GM21723 (cell line): ENCODE data around the gene ANKRD63.

Source experiments
- ATAC-seq: cut with Tn5 transposase; IDR thresholded peaks from one replicate; pipeline ENCODE4 v1.9.1; 2021; ENCODE audit warnings: mild to moderate bottlenecking, moderate library complexity; ENCODE audit not compliant: unreplicated experiment

Gene ANKRD63

DNA sequence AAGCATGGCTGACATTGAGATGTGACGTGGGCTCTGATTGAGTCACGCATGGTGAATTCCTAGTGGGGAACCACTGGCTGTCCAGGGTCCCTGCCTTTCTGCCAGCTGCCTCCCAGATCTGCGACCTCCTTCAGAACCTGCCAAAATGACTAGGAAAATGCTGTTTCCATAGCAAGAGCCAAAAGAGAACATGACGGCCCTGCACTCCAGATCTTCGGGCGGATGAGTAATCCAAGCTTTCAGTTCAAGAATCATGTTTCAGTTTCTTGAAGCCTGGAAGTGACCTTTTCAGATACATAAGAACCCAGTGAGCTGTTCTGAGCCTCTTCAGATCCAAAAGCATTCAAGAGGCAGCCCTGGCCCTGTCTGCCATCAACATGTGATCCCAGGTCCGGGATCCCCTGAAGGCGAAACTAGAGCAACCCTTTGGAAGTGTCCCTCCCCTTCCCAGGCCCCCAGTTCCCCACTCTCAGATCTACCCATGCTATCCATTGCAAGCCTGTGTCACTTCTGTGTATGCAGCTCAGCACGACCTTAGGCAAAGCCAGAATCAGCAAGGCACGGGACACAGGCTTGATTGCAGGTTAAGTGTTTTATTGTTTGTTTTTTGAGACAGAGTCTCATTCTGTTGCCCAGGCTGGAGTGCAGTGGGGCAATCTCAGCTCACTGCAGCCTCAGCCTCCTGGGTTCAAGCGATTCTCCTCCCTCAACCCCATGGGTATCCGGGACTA lies 19.7 kb downstream of the ANKRD63 start:
- ATAC-seq = no peak

DNA sequence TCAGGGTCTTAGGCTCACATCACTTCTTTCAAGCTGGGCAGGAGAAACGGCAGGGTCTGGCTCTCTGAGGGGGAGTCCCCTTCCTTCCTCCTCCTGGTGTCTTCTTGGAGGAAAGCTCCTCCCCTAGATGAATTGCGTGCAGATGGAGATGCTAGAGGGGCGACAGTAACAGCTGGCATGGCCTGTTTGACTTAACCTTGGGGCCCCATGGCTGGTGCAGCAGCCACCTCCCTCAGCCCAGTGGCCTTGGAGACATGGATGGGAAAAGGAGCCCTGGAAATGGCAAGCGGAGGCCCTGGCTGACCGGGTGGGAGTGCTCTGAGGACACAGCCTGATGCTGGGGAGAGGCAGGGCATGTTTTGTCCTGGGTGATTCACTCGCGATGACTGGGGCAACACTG lies 23.8 kb downstream of the ANKRD63 start:
- no peak for ATAC-seq

DNA sequence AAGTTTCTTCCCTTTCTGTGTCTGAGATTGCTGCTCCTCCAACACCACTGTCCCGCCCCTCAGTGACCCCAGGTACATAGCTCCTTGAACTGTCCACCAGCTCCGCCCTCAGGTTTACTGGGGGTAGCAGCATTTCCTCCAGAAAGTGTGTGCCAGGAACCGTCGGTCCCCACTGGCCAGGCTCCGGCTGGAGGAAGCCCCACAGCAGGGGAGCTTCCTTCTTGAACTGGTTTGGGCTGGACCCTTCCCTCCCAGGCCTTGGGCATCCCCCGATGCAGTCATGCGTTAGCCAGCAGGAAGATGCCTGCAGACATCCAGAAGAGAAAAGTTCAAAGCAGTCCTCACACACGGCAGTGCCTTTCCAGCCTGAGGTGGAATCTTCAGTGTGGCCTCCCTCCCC lies 24.3 kb downstream of the ANKRD63 start:
- ATAC-seq = no peak

DNA sequence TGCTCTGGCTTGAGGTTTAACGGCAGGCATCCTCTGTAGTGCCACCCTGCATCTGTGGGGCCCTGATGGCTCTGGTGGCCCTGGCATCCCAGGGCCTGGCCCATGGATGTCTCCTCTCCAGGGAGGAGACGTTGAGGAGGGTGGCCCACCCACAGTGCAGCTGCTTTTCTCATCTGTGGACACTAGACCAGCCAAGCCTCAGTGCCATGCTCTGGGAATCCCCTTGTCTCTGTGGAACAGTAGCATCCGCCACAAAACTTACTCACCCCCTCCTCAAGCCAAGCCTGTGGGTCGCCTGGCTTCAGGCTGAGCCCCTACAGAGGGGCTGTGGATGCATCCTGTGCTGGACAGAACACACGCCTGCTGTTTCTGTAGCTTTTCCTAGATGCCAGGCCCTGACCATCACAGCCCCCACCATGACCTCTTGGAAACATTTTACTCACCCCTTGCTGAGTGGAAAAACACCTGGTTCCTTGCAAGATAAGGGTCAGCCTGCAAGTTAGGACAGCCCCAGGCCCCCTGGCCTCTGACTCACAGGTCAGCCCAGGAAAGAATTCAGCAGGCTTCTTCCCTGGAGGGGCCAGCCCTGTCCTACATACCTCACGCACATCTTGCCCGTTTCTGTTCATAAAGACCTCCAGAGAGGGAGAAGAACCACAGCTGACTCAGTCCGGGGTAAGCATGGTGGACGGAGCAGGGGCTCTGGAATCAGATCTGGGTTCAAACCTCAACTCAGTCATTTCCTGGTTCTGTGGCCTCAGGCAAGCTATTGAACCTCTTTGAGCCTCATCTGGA lies 25.0 kb downstream of the ANKRD63 start:
- no peak for ATAC-seq

DNA sequence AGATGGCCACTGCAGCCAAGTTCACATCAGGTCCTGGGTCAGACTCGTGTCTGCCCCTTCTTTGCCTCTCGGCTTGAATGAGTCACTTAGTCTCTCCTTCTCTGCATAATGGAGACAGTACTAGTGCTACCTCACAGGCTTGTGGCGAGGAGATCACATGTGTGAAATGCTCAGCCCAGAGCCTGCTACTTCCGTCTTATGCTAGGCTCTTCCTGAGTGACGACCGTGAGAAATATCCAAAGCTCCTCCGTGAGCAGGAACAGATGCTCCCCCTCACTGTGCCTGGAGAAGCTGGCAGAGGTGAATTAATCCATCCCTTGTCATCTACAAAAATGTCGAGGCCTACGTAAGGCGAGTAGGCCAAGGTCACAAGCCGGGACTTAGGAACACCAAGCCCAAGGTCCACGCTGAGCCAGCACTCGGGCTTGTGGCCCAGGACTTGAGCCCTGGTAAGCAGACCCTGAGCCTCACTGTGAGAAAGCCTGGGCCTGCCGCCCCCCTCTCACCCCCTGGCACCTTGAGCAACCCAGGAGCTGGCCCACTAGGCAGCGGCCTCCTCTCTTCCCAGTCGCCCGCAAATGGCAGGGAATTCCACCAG lies 26.1 kb downstream of the ANKRD63 start:
- ATAC-seq = no peak

DNA sequence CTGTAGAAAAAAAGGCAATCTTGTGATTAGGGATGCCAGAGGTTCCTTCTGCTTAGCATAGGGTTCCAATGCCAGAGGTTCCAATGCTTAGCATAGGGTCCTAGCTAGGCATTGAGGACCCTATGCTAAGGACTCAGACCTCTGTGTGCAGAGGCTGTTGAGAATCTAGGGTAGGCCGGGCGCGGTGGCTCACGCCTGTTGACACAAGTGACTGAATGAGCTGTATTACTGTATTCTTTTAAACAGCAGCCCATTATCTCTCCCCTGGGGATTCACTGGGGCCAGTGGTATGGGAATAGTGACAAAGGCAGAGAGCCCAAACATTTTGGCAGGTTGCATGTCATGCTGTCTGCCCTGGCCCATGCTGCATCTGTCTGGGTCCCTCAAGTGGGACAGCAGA lies 27.8 kb downstream of the ANKRD63 start:
- no peak for ATAC-seq

DNA sequence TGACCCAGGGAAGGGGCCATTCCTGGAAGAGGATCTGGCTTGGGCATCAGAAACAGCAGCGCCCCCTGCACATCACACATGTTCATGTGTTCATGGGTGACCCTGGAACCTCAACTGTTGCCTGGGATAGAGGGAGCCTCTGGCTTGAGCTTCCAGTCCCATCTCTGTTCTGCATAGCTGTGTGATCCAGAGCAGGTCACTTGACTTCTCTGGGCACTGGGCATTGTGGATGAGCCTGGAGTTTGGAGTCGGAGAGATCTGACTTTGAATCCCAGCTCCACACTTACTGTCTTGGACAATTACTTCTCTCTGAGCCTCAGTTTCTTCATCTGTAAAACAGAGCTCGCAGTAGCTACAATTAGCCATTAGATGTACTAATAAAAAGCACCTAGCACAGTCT lies 28.4 kb downstream of the ANKRD63 start:
- no peak for ATAC-seq

DNA sequence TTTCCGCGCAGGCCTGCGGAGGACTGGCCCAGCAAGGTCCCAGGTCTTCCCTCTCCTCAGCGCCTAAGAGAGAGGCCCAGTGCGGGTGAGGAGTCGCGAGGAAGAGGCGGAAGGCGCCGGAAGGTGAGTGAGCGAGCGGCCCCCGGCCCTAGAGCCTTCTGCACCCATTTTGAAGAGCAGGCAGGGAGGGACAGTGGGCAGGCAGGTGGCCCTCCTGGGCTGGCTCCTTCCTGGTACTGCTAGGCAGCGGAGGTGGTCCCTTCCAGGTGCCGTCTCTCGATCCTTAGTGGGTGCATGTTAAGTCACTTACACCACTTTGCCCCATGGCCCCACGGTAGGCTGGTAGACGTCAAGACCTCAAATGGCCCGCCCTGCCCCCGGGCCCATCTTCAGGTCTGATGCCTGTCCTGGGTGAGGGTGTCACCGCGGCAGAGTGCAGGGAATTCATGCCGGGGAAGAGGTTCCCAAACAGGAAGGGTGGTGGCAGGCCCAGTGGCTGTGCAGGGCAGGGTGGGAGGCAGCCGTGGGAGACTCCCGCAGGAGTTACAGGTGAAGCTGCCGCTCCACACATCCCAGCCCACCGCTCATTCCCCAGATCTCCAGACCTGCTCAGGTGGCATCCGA lies 29.6 kb downstream of the ANKRD63 start:
- no peak for ATAC-seq

DNA sequence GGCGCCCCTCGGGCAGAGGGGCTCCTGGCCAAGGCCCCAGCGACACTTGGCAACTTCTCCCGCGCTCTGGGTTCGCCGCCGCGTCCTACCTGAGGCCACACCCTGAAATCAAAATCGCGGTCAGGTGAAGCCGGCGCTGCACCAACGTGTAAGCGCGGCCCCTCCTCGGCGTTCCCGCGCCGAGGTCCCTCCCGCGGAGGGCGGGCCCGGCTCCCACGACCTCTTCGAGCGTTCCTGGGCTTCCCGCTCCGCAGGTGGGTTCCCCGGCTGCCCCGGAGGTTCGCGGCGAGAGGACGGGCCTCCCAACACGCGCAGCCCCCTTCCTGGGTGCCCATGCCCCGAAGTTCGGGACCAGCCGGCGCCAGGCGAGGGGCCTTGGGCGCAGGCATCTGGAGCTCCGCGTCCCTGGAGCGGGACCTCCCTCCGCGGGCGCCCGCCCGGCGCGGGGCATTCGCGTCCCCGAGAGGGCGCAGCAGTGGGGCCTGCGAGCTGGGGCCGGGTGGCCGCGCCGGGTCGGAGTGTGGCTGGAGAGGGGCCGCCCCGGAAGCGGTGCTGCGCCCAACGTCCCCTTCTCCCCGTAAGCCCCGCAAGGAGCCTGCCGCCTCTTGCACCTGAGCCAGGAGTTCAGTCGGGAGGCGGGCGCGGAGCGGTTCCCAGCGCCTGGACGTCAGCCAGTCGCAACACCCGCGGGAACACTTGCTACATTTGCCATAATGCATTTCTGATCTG lies 30.3 kb downstream of the ANKRD63 start:
- no peak for ATAC-seq

DNA sequence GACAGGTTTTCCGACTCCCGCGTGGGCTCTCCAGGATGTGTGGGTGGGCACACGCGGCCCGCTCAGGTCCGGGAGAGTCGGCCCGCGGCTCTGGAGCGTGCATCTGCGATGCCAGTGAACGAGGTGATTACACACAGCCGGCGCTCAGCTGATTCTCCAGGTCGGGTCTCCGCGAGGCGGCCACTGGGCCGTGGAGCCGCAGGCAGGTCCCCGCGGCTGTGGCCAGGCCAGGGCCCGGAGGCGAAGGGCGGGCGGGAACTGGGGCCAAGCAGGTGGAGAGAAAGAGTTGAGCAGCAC lies 30.8 kb downstream of the ANKRD63 start:
- no peak for ATAC-seq

DNA sequence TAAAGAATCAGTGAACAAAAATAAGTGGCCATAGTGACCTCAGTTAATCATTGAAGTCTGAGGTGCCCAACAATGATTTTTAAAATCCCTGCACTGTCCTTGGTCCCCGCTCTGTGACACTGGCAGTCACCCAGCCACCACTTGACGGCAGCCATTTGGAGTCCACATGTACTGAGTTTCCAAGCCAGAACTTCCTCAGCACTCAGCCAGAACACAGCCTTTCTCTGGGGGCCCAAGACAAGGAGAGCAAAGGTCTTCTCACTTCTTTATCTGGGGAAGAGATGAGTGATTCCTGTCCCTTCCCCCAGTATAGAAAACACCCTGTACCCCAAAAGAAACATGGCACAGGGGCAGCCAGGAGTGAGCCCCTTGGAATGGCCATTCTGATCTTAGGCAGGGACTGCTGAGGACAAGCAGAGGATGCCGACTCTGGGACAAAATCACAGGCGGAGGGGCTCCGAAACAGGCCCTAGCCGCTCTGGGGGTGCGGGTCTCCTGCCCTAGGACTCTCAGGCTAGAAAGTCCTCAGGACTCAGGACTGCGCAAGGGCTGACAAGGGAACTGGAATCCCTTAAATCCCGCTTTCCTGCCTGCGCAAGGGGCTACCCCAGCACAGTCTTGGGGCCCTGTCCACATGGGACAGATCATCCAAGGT lies 31.3 kb downstream of the ANKRD63 start:
- ATAC-seq = no peak

DNA sequence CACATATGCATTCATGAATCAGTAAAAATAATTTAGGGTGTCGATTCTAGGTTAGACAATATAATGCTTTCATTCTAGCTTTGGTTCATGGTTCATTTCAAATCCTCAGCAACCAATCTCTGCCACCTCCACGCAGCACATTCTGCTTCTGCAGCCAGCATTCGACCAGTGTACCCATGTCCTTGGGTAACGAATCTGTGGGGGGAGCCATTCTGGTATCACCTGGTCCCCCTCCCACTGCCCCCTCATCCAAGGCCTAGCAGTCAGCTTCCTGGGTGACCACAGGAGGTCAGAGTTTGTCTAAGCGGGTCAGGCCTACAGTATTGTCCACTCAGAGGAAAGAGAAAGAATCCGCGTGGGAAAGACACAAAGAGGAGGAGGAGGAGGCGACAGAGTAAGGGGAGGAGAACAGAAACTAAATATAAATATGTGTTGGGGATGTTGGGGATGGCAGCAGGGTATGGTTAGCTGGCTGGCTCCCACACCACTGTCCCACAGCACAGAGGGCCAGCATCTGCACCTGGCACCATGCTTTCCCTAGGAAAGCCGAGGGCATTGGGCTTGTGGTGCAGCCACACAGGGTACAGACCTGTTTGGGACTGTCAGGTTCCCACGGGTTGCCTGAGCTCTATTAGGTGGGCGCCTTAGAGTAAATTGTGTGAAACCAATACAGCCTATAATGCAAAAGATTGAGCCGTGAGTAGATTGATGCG lies 31.9 kb downstream of the ANKRD63 start:
- ATAC-seq = no peak

DNA sequence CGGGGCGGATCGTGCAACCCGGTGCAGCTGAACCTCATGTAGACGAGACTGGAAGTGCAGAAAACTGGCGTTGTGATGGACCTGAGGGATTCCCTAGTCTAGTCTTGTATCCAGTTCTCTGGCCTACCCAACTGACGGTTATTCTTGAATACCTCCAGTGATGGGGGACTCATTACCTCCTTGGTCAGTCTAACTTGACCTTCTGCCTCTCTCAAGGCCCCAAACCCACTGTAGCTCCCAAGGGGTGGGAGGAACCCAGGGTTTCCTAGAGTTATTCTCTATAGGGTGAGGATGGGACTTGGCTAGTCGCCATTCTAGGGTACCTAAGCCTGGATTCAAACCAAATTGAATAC lies 32.6 kb downstream of the ANKRD63 start:
- no peak for ATAC-seq

DNA sequence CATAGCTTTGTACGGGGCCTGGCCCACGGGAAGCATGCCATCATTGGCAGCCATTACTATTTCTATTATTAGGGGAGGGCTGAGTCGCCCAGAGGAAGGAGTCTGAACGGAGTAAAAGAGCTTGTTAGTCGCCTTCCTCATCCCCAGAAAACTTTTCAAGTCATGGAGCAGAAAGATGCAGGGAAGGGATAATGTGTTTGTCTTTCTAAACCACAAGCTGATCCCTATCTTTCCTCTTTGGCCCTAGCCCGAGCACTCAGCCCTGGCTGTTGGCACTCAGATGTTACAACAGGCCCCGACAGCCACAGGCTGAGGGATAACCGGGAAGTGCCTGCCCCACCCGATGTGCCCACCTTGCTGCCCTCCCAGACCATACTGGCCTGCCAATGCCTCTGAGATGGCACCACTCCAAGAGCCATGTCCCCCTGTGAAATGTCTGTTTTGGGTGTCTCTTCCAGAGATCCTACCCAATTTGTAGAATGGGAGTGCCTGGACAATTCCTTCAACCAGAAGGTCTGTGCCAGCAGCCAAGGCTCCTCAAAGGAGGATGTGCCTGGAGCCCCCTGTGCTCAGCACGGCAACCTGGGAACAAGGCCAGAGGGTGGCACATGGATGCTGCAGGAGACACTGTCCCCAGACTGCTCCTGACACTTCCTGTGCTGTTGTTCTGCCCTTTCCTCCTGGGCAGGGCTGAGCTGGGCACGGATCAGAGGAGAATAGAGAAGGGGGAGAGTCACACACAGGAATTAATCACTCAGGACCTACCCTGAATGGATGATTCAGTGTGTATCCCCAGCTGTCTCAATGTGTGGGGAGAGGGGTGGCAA lies 33.2 kb downstream of the ANKRD63 start:
- ATAC-seq = no peak

DNA sequence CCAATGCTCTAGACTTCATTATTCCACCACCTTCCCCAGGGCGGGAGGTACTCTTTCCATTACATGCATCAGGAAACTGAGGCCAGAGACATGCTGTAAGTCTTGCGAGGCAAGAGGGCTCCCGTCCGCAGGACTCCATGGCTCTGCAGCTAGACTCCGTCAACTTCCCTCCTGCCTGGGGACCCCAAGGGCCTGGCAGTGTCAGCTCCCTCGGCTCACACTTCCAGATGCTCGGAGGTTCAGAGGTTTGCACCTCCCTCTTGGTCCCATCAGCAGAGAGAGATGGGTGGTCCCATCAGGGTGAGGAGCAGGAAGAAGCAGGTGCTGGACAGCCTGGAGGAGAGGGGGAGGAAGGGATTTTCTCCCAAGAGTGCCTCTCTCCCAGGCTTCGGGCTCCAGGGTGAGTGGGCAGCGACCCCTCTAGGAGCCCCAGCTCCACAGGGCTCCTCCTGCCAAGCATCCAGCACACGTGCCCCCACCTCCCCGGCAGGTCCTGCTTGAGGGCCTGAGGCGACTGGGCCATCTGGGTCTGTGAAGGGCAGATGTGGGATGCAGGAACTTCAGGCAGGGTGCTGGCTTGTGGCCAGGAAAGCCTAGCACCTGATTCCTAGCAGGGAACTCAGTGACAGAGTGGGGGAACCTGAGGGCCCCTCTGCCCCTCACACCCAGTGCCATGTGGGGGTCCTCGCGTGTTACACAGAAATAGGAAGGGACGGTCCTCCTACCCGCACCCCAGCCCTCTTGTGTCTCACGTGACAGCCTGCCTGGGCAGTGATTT lies 34.7 kb downstream of the ANKRD63 start:
- no peak for ATAC-seq

DNA sequence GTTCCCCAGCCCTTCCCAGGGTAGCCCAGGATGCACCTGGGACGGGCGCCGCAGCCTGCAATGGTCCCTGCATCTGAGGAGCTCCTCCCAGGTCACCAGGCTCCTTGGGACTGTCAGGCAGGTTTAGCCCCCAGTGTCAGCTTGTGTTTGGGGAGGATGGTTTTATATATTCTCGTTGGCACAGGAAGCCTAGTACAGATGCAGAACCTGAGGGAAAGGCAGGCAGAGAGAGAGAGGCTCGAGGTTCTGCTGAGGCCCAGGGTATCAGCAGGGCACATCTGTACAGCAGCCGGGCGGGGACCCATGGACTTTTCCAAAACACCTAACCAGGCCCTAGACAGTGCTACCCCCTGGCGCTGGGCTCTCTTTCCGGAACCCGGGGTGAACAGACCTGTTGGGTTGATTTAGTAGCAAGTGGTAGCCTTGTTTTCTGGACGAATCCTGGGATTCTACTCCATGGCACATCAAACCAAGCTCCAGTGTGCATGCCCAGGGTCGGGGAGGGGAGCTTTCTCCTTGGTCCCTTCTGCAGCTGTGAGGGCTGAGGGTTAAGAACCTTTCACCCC lies 35.4 kb downstream of the ANKRD63 start:
- ATAC-seq = no peak

DNA sequence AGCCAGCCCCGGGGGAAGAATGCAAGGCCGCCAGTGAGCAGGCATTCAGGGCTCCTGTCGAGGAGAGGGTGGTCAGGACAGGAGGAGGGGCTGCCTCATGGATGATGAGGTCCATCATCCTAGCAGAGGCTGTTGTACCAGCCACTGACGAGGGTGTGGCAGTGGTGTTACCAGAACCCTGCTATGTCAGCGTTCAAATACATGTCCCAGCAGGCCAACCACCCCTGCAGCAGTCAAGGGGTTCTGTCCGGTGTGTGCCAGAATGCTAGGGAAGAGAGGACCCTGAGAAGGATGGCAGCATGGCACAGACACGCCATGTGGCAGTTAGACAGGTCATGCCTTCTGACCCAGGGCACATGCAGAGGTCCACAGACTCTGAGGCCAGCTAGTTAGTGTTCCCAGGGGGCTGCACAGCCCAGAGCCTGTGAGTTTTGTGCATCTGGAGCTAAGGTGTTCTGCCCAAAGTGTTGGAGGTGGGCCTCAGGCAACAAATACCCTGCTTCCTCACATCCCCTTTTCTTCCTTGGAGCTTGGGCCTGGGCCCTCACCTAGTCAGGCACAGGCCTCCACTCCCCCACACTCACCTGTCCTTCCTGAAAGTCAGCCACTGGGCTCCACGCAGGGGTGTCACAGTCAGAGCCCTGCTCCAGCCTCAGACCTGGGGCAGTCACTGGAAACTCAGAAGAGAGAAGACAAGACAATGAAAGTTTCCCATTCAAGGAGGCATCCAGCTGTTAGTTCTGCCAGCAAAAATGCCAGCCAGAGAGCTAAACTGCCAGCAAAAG lies 36.2 kb downstream of the ANKRD63 start:
- no peak for ATAC-seq
